Effector CD8-positive, alpha-beta T cell (primary cell): ENCODE data around the gene PER2.
A peak's percentile ranks its signal among the peaks of the same experiment; 100 is the strongest.
"Not testable (repeated sequence)": the region's sequence is repeated elsewhere in the genome, so short reads cannot be mapped to it uniquely, and the experiment has no call there.

Experiments used
- DNase-seq: peaks from one replicate; lab custom pipeline; 2025; lab: John Stamatoyannopoulos, UW
- total RNA-seq, 4 experiments: gene quantifications; one replicate each; lab custom pipeline; 2026; lab: John Stamatoyannopoulos, UW

The PER2 gene
- total RNA-seq = 16.0 to 24.2 (median 19.7) reads per million in 4 experiments

- DNase-seq = peak; percentile 40
Observed at GRCh38 chr2:238287737-238288649, at the start of gene PER2. TSS of gene PER2 (minus strand) at chr2:238288610. CDS start at chr2:238277936, 10,674 bp downstream.

- no peak for DNase-seq
Observed at GRCh38 chr2:238337846-238338245, 49.4 kb upstream of the PER2 start.

GRCh38 chr2:238336793-238337444, 48.5 kb upstream of the PER2 start:
- DNase-seq = no peak

GRCh38 chr2:238336151-238336550, 47.7 kb upstream of the PER2 start:
- no peak for DNase-seq

GRCh38 chr2:238335591-238335990, 47.2 kb upstream of the PER2 start:
- not testable (repeated sequence) for DNase-seq

GRCh38 chr2:238334885-238335284, 46.5 kb upstream of the PER2 start:
- DNase-seq = no peak

GRCh38 chr2:238331916-238332315, 43.5 kb upstream of the PER2 start:
- DNase-seq = no peak

- DNase-seq = no peak
Observed at GRCh38 chr2:238330391-238330790, 42.0 kb upstream of the PER2 start.

- no peak for DNase-seq
Observed at GRCh38 chr2:238327751-238328150, 39.3 kb upstream of the PER2 start.

GRCh38 chr2:238326801-238327365, 38.5 kb upstream of the PER2 start:
- no peak for DNase-seq

GRCh38 chr2:238325694-238326093, 37.3 kb upstream of the PER2 start:
- no peak for DNase-seq

GRCh38 chr2:238324248-238324647, 35.8 kb upstream of the PER2 start:
- DNase-seq = not testable (repeated sequence)

GRCh38 chr2:238322001-238322411, 33.6 kb upstream of the PER2 start:
- DNase-seq = no peak

GRCh38 chr2:238321467-238321866, 33.1 kb upstream of the PER2 start:
- no peak for DNase-seq

- DNase-seq = no peak
Observed at GRCh38 chr2:238320648-238321281, 32.4 kb upstream of the PER2 start.

- DNase-seq = peak; percentile 83
Observed at GRCh38 chr2:238320246-238320647, 31.8 kb upstream of the PER2 start, which contains the start of gene TRAF3IP1. TSS of gene TRAF3IP1 (plus strand) at chr2:238320518. CDS start at chr2:238320663, 145 bp downstream.

- DNase-seq = no peak
Observed at GRCh38 chr2:238315031-238315595, 26.7 kb upstream of the PER2 start.

GRCh38 chr2:238314576-238314975, 26.2 kb upstream of the PER2 start:
- no peak for DNase-seq

GRCh38 chr2:238313991-238314350, 25.6 kb upstream of the PER2 start:
- no peak for DNase-seq

- no peak for DNase-seq
Observed at GRCh38 chr2:238313289-238313990, 25.0 kb upstream of the PER2 start.

- DNase-seq = not testable (repeated sequence)
Observed at GRCh38 chr2:238310721-238311120, 22.3 kb upstream of the PER2 start.
